ENCODE measurements around the gene RSRC1.

- TF ChIP-seq CTCF (IDR thresholded peaks at IDR 0.05; ENCODE audit: insufficient read depth, low read depth, low read length): no peak
- no peak for TF ChIP-seq EZH2 (IDR thresholded peaks at IDR 0.05; ENCODE audit: insufficient read depth, low read length)
These were observed 24.0 kb upstream of the RSRC1 start for GRCh38 chr3:158085931-158086330.

Measured in astrocyte (in vitro differentiated cells and primary cell).